ENCODE data around the gene GRID1. TPM values are rescaled to one million over a fixed set of nuclear protein-coding genes. Genes with fewer than 3 reads are reported as not detected.

Gene GRID1
- total RNA-seq, 1 experiment from 2014 or later, result 5.6 TPM

DNA sequence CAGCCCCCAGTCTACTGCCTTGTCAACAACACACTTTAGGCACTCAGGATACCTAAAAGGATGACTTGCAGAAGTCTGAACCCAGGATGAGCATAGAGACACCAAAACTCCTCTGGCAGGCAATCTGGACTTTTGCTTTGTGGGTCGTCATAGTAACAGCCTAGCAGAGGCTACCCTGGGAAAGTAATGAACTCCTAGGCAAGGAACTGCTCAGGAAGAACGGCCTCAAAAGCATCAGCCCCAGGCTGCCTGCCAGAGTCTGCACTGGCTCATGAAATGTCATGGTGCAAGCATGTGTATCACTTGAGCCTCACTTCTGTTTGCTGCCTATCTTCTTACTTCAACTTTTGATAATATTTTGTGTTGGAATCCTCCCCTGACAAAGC is 715.1 kb downstream of the GRID1 start:
- TF ChIP-seq YY1 (IDR thresholded peaks at IDR 0.05; ENCODE audit: extremely low read depth, insufficient replicate concordance, low read depth, low read length) (no peak), FOSL1 (IDR thresholded peaks at IDR 0.05; ENCODE audit: low read depth) (no peak), JUND (IDR thresholded peaks at IDR 0.05) (no peak), ZFX (IDR thresholded peaks at IDR 0.05) (no peak), TCF7L2 (IDR thresholded peaks at IDR 0.05; ENCODE audit: borderline replicate concordance, extremely low read depth, insufficient read depth, insufficient read length) (no peak), ZNF274 (IDR thresholded peaks at IDR 0.05; ENCODE audit: low read depth, low read length) (no peak), SIN3A (IDR thresholded peaks at IDR 0.05; ENCODE audit: low read depth) (no peak), SRF (IDR thresholded peaks at IDR 0.05; ENCODE audit: low read depth) (no peak), EZH2 (IDR thresholded peaks at IDR 0.05) (no peak)
- TF ChIP-seq, protein P1, sequence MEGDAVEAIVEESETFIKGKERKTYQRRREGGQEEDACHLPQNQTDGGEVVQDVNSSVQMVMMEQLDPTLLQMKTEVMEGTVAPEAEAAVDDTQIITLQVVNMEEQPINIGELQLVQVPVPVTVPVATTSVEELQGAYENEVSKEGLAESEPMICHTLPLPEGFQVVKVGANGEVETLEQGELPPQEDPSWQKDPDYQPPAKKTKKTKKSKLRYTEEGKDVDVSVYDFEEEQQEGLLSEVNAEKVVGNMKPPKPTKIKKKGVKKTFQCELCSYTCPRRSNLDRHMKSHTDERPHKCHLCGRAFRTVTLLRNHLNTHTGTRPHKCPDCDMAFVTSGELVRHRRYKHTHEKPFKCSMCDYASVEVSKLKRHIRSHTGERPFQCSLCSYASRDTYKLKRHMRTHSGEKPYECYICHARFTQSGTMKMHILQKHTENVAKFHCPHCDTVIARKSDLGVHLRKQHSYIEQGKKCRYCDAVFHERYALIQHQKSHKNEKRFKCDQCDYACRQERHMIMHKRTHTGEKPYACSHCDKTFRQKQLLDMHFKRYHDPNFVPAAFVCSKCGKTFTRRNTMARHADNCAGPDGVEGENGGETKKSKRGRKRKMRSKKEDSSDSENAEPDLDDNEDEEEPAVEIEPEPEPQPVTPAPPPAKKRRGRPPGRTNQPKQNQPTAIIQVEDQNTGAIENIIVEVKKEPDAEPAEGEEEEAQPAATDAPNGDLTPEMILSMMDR (IDR thresholded peaks at IDR 0.05 in 2 of 3, conservative IDR thresholded peaks at IDR 0.05 in 1 of 3; ENCODE audit: borderline replicate concordance in 1 of 3, insufficient read depth in 1 of 3, low read depth in 2 of 3, low read length in 2 of 3), result no peak
- TF ChIP-seq, protein P2, sequence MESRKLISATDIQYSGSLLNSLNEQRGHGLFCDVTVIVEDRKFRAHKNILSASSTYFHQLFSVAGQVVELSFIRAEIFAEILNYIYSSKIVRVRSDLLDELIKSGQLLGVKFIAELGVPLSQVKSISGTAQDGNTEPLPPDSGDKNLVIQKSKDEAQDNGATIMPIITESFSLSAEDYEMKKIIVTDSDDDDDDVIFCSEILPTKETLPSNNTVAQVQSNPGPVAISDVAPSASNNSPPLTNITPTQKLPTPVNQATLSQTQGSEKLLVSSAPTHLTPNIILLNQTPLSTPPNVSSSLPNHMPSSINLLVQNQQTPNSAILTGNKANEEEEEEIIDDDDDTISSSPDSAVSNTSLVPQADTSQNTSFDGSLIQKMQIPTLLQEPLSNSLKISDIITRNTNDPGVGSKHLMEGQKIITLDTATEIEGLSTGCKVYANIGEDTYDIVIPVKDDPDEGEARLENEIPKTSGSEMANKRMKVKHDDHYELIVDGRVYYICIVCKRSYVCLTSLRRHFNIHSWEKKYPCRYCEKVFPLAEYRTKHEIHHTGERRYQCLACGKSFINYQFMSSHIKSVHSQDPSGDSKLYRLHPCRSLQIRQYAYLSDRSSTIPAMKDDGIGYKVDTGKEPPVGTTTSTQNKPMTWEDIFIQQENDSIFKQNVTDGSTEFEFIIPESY (IDR thresholded peaks at IDR 0.05; ENCODE audit: extremely low read depth, insufficient replicate concordance, low read length), result no peak
- TF ChIP-seq, protein P3, sequence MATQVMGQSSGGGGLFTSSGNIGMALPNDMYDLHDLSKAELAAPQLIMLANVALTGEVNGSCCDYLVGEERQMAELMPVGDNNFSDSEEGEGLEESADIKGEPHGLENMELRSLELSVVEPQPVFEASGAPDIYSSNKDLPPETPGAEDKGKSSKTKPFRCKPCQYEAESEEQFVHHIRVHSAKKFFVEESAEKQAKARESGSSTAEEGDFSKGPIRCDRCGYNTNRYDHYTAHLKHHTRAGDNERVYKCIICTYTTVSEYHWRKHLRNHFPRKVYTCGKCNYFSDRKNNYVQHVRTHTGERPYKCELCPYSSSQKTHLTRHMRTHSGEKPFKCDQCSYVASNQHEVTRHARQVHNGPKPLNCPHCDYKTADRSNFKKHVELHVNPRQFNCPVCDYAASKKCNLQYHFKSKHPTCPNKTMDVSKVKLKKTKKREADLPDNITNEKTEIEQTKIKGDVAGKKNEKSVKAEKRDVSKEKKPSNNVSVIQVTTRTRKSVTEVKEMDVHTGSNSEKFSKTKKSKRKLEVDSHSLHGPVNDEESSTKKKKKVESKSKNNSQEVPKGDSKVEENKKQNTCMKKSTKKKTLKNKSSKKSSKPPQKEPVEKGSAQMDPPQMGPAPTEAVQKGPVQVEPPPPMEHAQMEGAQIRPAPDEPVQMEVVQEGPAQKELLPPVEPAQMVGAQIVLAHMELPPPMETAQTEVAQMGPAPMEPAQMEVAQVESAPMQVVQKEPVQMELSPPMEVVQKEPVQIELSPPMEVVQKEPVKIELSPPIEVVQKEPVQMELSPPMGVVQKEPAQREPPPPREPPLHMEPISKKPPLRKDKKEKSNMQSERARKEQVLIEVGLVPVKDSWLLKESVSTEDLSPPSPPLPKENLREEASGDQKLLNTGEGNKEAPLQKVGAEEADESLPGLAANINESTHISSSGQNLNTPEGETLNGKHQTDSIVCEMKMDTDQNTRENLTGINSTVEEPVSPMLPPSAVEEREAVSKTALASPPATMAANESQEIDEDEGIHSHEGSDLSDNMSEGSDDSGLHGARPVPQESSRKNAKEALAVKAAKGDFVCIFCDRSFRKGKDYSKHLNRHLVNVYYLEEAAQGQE (IDR thresholded peaks at IDR 0.05; ENCODE audit: low read depth), result no peak
- TF ChIP-seq, protein P4, sequence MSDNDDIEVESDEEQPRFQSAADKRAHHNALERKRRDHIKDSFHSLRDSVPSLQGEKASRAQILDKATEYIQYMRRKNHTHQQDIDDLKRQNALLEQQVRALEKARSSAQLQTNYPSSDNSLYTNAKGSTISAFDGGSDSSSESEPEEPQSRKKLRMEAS (IDR thresholded peaks at IDR 0.05), result no peak
- CTCF ChIA-PET, result no interaction called here
- Histone ChIP-seq H3K9me2 (ENCODE audit: insufficient read depth) (no peaks in the 10 kb centered on the region), H3K36me3 (ENCODE audit: control insufficient read depth in 1 of 2, insufficient read depth in 2 of 2, low read length in 2 of 2) (no peaks in the 10 kb centered on the region), H3K27me3 (ENCODE audit: insufficient read depth, low read length) (0 out of 2 replicates have a peak, but pooled peaks cover 3% of the 10 kb centered on the region), H4K20me1 (ENCODE audit: insufficient read depth) (no peaks in the 10 kb centered on the region), H3K4me2 (ENCODE audit: low read length) (no peak overlapping the region), H3K4me1 (ENCODE audit: control insufficient read depth in 1 of 2, insufficient read depth in 2 of 2, low read length in 2 of 2) (peaks cover 0 to 4% of the 10 kb centered on the region in 2 experiments; a peak in 2 of 4 replicates), H3K4me3 (replicated peaks in 1 of 2; ENCODE audit: low read depth in 1 of 2, low read length in 2 of 2) (no peak overlapping the region), H2AFZ (ENCODE audit: low read depth, low read length, poor library complexity, severe bottlenecking) (no peak overlapping the region), H3K9ac (ENCODE audit: low read length) (no peak overlapping the region), H3K9me3 (ENCODE audit: control insufficient read depth in 1 of 2, insufficient read depth in 1 of 2, low read depth in 1 of 2, low read length in 2 of 2) (no peaks in the 10 kb centered on the region), H3K79me2 (ENCODE audit: insufficient read depth, low read length) (no peaks in the 10 kb centered on the region), H3K27ac (ENCODE audit: low read depth, low read length) (no peak overlapping the region)
- RAD21 ChIA-PET (ENCODE audit: low non-redundant PET in 1 of 2, low total read pairs in 2 of 2, uncharacterized antibody in 2 of 2, unreplicated experiment in 2 of 2), result no interaction called here
- no TSS peak for BruUV-seq (replicated peaks)
- POLR2A ChIA-PET, result no interaction called here
- ATAC-seq (no peak), DNase-seq (ENCODE audit: low read depth, low spot score) (no peak)
- intact Hi-C loops (cut with micrococcal nuclease), result no loop called here

All from HCT116 (cell line).